Skin epidermis (tissue), 12 donors: ENCODE data around the gene GPRASP3.

Source experiments
- H3K27ac ChIP-seq, 21 experiments: fragments of 200-600 bp; sonication (generic) in 11 of 21; one replicate each; pipeline ENCODE4 v1.5.0; 2020; ENCODE audit warnings: mild to moderate bottlenecking in 3 of 21, inconsistent platforms in 2 of 21, moderate library complexity in 2 of 21
- H3K4me3 ChIP-seq, 7 experiments: fragments of 200-600 bp; sonication (generic) in 2 of 7; one replicate each; pipeline ENCODE4 v1.5.0; 2020; ENCODE audit warnings: inconsistent platforms in 2 of 7, mild to moderate bottlenecking in 2 of 7, moderate library complexity in 1 of 7

Gene GPRASP3

GRCh38 chrX:102745513-102745856 lies 24.9 kb downstream of the GPRASP3 start:
- H3K4me3 ChIP-seq, result peak overlapping the region; percentile 21 to 52 (median 44)
- H3K27ac ChIP-seq, result no peak overlapping the region

DNA sequence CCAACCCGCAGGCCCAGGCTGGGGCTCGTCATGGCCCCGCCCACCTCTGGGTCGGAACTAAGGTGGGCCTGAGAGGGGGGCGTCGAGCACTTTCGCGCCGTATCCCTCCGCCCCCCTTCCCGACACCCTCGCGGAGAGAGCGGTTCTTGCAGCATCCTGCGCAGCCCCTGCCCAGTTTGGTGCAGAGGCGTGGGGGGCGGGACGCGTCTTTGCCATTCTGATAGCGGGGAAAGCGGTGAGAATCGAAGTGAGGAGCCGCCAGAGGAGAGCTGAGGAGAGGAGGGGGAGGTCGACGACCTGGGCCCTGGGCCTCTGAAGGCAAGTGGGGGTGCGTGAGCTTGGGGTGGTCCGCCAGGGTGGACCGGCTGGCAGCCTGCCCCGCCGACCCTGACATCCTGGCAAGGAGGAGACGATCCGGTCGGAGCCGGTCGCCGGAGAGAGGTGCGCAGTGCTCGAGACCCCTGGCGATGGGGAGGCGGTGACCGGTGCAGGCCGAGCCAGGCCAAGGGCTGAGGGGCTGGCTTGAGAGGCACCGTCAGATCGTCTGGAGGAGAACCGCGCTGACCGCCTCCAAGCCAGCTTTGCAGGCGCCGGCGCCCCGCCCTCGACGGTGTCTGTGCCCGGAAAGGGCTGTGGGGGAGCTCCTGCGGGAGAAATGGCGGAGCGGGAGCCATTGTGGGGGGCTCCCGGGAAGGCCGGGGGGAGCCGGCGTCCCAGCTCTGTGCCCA lies 25.5 kb downstream of the GPRASP3 start:
- peak overlapping the region; percentile 21 to 52 (median 44) for H3K4me3 ChIP-seq
- peak overlapping the region in 5 of 21 experiments; percentile 9 to 44 (median 18) for H3K27ac ChIP-seq

DNA sequence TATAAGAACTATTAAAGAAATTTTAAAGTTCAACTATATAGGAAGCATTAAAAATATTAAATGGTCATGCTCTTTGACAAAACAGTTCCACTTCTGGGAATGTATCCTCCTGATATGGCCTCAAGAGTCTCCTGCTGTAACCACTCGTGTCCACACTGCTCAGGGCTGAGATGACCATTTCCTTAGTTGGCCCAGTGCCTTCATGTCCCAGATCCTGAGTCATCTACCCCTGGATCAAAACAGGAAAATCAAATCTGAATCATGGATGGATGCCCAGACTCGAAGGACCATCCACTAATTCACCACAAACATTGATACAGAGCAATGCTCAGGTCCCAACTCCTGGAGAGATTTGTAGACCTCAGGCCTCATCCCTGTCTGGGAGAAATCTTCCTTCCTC lies 44.7 kb downstream of the GPRASP3 start:
- Histone ChIP-seq H3K4me3 (no peak overlapping the region), H3K27ac (peak overlapping the region in 2 of 21 experiments; percentile 11 to 50)

DNA sequence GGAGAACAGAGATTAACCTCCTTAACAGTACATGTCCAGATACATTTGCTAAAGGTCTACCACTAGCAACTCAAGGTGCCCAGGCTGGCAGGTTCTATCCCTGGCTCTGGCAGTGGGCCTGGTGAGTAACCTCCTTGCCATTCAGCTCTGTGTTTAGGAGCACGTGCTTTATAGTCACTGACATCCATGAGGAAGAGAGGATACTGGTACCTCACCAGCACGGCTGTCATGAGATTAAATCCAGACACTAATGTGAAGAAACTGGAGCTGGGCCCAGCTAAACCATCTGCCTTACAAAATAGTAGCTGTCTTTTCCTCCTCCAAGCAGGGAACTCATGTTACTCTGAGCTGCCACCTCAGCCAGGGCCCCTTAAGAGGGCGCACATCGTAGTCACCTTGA lies 45.3 kb downstream of the GPRASP3 start:
- Histone ChIP-seq H3K4me3 (no peak overlapping the region), H3K27ac (peak overlapping the region in 2 of 21 experiments; percentile 11 to 50)

DNA sequence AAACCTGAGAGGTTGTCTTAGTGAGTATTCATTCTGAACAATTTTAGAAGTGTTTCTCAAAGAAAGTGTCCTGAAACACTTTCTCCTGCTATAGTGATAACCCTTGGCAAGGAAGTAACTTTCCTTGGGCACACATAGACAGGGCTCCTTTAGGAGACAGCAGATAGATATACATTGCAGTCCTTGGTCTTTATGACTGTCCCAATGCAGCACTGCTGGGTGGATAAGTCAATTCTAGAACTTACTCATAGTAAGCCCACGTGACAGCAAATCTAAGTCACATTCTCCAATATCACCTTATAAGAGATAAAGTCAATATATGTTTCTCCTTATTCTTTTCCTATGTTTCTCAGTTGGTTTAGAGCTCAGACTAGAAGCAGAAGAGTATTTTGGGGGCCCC lies 46.7 kb downstream of the GPRASP3 start:
- H3K4me3 ChIP-seq, result no peak overlapping the region

GRCh38 chrX:102768987-102769761 lies 48.6 kb downstream of the GPRASP3 start:
- peak overlapping the region in 18 of 21 experiments; percentile 22 to 87 (median 69) for H3K27ac ChIP-seq
- peak overlapping the region; percentile 47 to 59 (median 50) for H3K4me3 ChIP-seq

More for the DNA sequence above, 46.7 kb downstream of the GPRASP3 start:
- H3K27ac ChIP-seq, result no peak overlapping the region
